ENCODE results near the gene C10orf143.

DNA sequence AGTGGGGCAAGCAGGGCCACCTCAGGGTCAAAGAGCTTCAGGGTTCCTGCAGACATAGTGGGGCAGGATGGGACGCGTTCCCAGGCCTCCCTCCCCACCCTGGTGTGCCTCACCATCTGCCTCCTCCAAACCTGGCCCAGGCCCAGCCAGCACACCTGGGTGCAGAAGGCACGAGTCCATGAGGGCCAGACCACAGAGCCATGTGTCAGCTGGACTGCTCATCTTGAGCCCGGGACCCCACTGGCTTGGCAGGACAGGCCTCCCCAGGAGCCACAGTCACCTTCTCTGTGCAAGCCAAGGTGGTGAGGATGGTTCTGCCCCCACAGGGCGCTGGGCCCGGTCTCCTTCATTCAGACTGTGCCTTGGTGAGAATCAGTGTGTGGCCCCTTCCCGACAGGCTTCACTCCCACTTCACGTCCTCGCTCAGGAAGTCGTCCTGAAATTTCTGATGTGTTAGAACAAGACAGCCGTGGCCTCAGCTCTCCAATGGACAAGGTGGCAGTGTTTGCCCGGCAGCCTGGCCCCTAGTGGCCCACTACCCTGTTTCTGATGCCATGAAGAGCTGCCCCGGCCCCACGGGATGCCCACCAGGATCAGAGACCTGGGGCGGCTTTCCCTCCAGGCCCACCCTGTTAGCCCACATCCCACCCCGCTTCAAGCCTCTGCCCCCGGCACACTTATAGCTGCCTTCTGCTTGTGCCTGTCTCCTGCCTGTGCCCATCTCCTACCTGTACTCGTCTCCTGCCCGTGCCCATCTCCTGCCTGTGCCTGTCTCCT lies 87.0 kb downstream of the C10orf143 start:
- TF ChIP-seq EZH2phosphoT487 (IDR thresholded peaks at IDR 0.05; ENCODE audit: insufficient read depth, low read depth), result no peak
- no peak for TF ChIP-seq EZH2 (IDR thresholded peaks at IDR 0.05; ENCODE audit: insufficient read depth, poor library complexity, severe bottlenecking)

All from GM23248 (cell line).